ENCODE data around the gene SLCO3A1.

The SLCO3A1 gene

GRCh38 chr15:92143765-92144164, 290.3 kb downstream of the SLCO3A1 start:
- in situ Hi-C loops (cut with MboI; ENCODE audit: low pct_unique_long_range_greater_than_20kb, low sequenced_read_pairs, unreplicated experiment), result no loop called here
- DNase-seq (ENCODE audit: low spot score), result no peak
- no peak for TF ChIP-seq CTCF (IDR thresholded peaks at IDR 0.05; ENCODE audit: extremely low read depth, insufficient read depth, missing control alignments)

GRCh38 chr15:92146511-92147150, 293.1 kb downstream of the SLCO3A1 start:
- no peak for TF ChIP-seq CTCF (IDR thresholded peaks at IDR 0.05; ENCODE audit: extremely low read depth, insufficient read depth, missing control alignments)
- in situ Hi-C loops (cut with MboI; ENCODE audit: low pct_unique_long_range_greater_than_20kb, low sequenced_read_pairs, unreplicated experiment), result no loop called here
- no peak for DNase-seq (ENCODE audit: low spot score)

GRCh38 chr15:92149029-92149428, 295.5 kb downstream of the SLCO3A1 start:
- in situ Hi-C loops (cut with MboI; ENCODE audit: low pct_unique_long_range_greater_than_20kb, low sequenced_read_pairs, unreplicated experiment), result no loop called here
- DNase-seq (ENCODE audit: low spot score), result no peak
- TF ChIP-seq CTCF (IDR thresholded peaks at IDR 0.05; ENCODE audit: extremely low read depth, insufficient read depth, missing control alignments), result no peak

- DNase-seq (ENCODE audit: low spot score), result no peak
- in situ Hi-C loops (cut with MboI; ENCODE audit: low pct_unique_long_range_greater_than_20kb, low sequenced_read_pairs, unreplicated experiment), result no loop called here
- TF ChIP-seq CTCF (IDR thresholded peaks at IDR 0.05; ENCODE audit: extremely low read depth, insufficient read depth, missing control alignments), result no peak
These were observed 296.0 kb downstream of the SLCO3A1 start for GRCh38 chr15:92149465-92149864.

- in situ Hi-C loops (cut with MboI; ENCODE audit: low pct_unique_long_range_greater_than_20kb, low sequenced_read_pairs, unreplicated experiment), result no loop called here
- no peak for DNase-seq (ENCODE audit: low spot score)
- no peak for TF ChIP-seq CTCF (IDR thresholded peaks at IDR 0.05; ENCODE audit: extremely low read depth, insufficient read depth, missing control alignments)
These were observed 297.7 kb downstream of the SLCO3A1 start for GRCh38 chr15:92151168-92151567.

- in situ Hi-C loops (cut with MboI; ENCODE audit: low pct_unique_long_range_greater_than_20kb, low sequenced_read_pairs, unreplicated experiment), result no loop called here
- no peak for TF ChIP-seq CTCF (IDR thresholded peaks at IDR 0.05; ENCODE audit: extremely low read depth, insufficient read depth, missing control alignments)
- no peak for DNase-seq (ENCODE audit: low spot score)
These were observed 298.2 kb downstream of the SLCO3A1 start for GRCh38 chr15:92151741-92152140.

All from GM13977 (cell line).